Cardiac fibroblast (primary cell): ENCODE results near the gene ACKR1.

Experiments
- DNase-seq, 2 donors: peaks; one replicate each; pipeline versions ENCODE4 v3.0.0 to v3.0.0-alpha.2; 2010; ENCODE audit warnings: low read depth in 2 of 2
- H3K4me3 ChIP-seq, 2 donors: replicated peaks in 1 of 2; 1 replicate in 1 of 2; 2 replicates in 1 of 2; pipeline ENCODE4 v1.5.1; 2011; ENCODE audit warnings: low read depth in 2 of 2, low read length in 2 of 2, mild to moderate bottlenecking in 2 of 2, moderate library complexity in 1 of 2
- TF ChIP-seq, protein P1 (sequence below): IDR thresholded peaks from one replicate; pipeline ENCODE4 v1.5.1; 2011; ENCODE audit warnings: low read depth, mild to moderate bottlenecking, low read length, inconsistent platforms

ACKR1 gene

GRCh38 chr1:159222075-159222865 is 17.6 kb downstream of the ACKR1 start:
- TF ChIP-seq, protein P1, sequence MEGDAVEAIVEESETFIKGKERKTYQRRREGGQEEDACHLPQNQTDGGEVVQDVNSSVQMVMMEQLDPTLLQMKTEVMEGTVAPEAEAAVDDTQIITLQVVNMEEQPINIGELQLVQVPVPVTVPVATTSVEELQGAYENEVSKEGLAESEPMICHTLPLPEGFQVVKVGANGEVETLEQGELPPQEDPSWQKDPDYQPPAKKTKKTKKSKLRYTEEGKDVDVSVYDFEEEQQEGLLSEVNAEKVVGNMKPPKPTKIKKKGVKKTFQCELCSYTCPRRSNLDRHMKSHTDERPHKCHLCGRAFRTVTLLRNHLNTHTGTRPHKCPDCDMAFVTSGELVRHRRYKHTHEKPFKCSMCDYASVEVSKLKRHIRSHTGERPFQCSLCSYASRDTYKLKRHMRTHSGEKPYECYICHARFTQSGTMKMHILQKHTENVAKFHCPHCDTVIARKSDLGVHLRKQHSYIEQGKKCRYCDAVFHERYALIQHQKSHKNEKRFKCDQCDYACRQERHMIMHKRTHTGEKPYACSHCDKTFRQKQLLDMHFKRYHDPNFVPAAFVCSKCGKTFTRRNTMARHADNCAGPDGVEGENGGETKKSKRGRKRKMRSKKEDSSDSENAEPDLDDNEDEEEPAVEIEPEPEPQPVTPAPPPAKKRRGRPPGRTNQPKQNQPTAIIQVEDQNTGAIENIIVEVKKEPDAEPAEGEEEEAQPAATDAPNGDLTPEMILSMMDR, result no peak
- H3K4me3 ChIP-seq, result no peak overlapping the region
- DNase-seq, result no peak

DNA sequence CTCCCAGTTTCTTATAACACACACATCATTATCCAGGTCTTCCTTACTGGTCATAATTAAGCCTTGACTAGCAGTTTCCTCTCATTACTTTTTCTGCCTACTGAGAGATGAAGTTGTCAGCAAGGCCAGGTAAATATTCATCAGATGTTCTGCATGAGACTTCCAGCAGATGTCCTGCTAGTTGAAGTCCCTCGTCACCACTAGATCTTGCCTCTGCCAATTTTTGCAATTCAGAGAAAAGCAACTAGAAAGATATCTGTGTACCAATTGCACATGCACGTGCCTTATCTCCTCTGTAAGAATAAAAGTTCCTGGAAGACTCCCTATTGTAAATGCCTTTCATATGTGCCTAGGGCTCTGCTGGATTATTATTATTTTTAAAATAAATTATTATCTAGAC is 18.3 kb downstream of the ACKR1 start:
- TF ChIP-seq, protein P1, result no peak
- no peak for DNase-seq
- H3K4me3 ChIP-seq, result no peak overlapping the region

DNA sequence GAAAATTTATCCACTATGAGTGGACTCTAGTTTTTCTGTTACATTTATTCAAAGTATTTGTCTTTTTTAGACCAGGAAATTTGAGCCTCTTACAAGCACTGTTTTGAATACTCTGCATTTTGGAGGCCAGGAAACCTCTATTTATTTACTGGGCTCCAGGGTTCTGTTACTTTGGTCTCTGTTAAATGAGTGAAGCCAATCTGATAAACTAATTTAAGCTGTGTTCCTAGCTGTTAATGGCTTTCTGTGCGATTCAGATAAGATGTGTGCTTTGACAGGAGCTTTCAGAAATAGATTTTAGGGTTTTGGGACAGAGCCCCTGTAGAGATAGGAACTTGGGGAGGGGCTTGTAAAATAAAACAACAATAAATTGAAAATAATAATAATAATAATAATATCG is 23.9 kb downstream of the ACKR1 start:
- no peak overlapping the region for H3K4me3 ChIP-seq
- DNase-seq, result no peak
- TF ChIP-seq, protein P1, result no peak

DNA sequence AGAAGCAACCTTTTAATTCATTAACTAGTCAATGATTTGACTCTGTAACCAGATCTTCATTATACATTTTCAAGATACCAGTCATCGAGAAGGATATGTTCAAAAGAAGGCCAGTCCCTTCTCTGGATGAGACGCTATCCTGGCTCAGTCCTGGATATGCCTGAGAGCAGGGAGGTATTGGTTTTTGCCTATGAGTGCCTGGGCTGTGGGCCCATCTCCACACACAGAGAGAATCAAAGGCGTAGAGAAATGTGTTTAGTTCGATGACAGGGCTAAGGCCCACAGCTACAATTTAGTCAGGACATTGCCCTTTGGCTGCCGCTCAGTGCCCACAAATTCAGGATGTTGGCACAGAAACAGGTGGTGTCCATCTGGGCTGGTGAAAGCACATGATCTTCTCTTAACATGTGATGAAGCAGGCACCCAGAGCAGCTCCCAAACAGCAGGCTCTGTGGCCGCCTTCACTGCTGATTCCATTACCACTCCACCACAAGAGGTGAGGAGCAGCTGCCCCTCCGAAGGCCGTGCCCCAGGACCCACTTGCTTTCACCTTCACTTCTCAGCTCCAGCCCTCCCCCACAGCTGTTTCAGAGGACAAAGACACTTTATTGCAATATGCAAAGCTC is 24.7 kb downstream of the ACKR1 start:
- TF ChIP-seq, protein P1, result no peak
- DNase-seq, result no peak
- no peak overlapping the region for H3K4me3 ChIP-seq

GRCh38 chr1:159229896-159230295 is 25.2 kb downstream of the ACKR1 start:
- TF ChIP-seq, protein P1, result no peak
- no peak overlapping the region for H3K4me3 ChIP-seq
- no peak for DNase-seq

DNA sequence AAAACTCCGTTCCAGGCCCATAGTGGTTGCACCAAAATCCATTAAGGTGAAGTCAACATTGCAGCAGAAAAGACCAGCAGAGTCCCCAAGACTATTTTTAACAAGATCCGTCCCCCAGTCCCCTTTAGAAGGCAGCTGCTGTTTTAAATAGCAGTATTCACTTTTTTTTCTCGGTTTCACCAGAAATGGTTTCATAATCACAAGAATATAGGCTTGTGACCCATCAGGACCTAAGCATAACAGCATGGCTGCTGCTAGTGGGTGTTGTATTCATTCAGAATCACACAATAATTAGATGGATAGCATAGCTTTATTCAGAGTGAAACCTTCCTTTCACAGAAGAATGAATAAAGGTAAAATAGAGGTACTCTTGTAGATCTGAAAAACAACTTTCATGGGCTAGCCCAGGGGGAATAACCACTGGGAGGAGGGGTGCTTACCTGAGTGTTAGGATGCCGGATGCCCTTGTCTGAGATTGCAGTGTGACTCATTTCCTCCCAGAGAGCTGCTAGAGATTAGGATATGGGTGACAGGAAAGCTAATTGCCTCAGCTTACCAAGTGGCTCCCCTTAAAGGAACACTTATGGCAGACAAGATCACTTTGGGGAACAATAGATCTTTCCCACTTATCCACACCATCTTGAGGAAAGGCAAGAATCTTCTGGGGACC is 35.0 kb downstream of the ACKR1 start:
- TF ChIP-seq, protein P1, result no peak
- DNase-seq, result no peak
- no peak overlapping the region for H3K4me3 ChIP-seq
